HCT116 (cell line): ENCODE results near the gene PGC. TPM values are rescaled to one million over a fixed set of nuclear protein-coding genes. Genes with fewer than 3 reads are reported as not detected.

ENCODE experiments used
- ATAC-seq: fragments of 200-7000 bp; cut with Tn5 transposase; 2 replicates; pipeline ENCODE4 v1.9.1; 2020; ENCODE audit warnings: mild to moderate bottlenecking, moderate library complexity
- BruUV-seq: library from RNA; stranded (reverse); fragments of 400-500 nt; replicated peaks from 2 replicates; lab custom pipeline; 2021; lab: Mats Ljungman, UMichigan
- CTCF ChIA-PET: fragments of 300-600 bp; sonication (Branson Sonifier 250); formaldehyde crosslinking; loops from one replicate; lab custom pipeline; 2021; ENCODE audit warnings: antibody characterized with exemption; lab: Charles Lee
- POLR2A ChIA-PET: fragments of 300-600, 350-600 bp; sonication (Branson Sonifier 250); formaldehyde crosslinking; loops from one replicate; lab custom pipeline; 2021; ENCODE audit warnings: antibody characterized with exemption; lab: Charles Lee
- RAD21 ChIA-PET, 2 experiments: fragments of 300-600 bp; sonication (Branson Sonifier 250); formaldehyde crosslinking; loops; one replicate each; lab custom pipeline; 2023; ENCODE audit warnings: low total read pairs in 2 of 2; ENCODE audit not compliant: uncharacterized antibody in 2 of 2, unreplicated experiment in 2 of 2, low non-redundant PET in 1 of 2; lab: Charles Lee
- DNase-seq: peaks from one replicate; pipeline ENCODE4 v3.0.0-alpha.2; 2010; ENCODE audit warnings: low read depth, low spot score
- H2AFZ ChIP-seq: fragments of 200-600 bp; shearing (Covaris generic), sonication (generic); 2 replicates; pipeline ENCODE4 v1.6.1; 2017; ENCODE audit warnings: low read depth, mixed run types, mixed read lengths, antibody characterized with exemption, low read length; ENCODE audit not compliant: poor library complexity, severe bottlenecking
- H3K27ac ChIP-seq: 2 replicates; pipeline ENCODE4 v1.5.1; 2012; ENCODE audit warnings: low read depth, low read length
- H3K27me3 ChIP-seq: fragments of 200-600 bp; sonication (generic); 2 replicates; pipeline ENCODE4 v1.6.1; 2016; ENCODE audit warnings: mixed run types, low read length, mixed read lengths; ENCODE audit not compliant: insufficient read depth
- H3K36me3 ChIP-seq, 2 experiments: fragments of 200-500 bp in 1 of 2; fragments of 200-600 bp in 1 of 2; sonication (Bioruptor generic) in 1 of 2; sonication (generic) in 1 of 2; 2 replicates each; pipeline versions ENCODE4 v1.5.1 to v1.6.1; 2014 to 2016; ENCODE audit warnings: low read length in 2 of 2, inconsistent platforms in 1 of 2, mixed read lengths in 1 of 2, mixed run types in 1 of 2; ENCODE audit not compliant: insufficient read depth in 2 of 2, control insufficient read depth in 1 of 2
- H3K4me1 ChIP-seq, 2 experiments: fragments of 200-600 bp in 1 of 2; sonication (generic) in 1 of 2; 2 replicates each; pipeline versions ENCODE4 v1.5.1 to v1.6.1; 2012 to 2017; ENCODE audit warnings: low read length in 2 of 2, inconsistent platforms in 1 of 2, mild to moderate bottlenecking in 1 of 2, mixed read lengths in 1 of 2, mixed run types in 1 of 2, moderate library complexity in 1 of 2; ENCODE audit not compliant: insufficient read depth in 2 of 2, control insufficient read depth in 1 of 2
- H3K4me2 ChIP-seq: fragments of 200-600 bp; sonication (generic); 2 replicates; pipeline ENCODE4 v1.6.1; 2017; ENCODE audit warnings: mixed run types, low read length, mixed read lengths
- H3K4me3 ChIP-seq, 2 experiments: fragments of 200-600 bp in 1 of 2; sonication (generic) in 1 of 2; replicated peaks in 1 of 2; 2 replicates each; pipeline ENCODE4 v1.5.1; 2011 to 2016; ENCODE audit warnings: low read length in 2 of 2, control low read depth in 1 of 2, low read depth in 1 of 2, mild to moderate bottlenecking in 1 of 2, mixed read lengths in 1 of 2, mixed run types in 1 of 2
- H3K79me2 ChIP-seq: fragments of 200-600 bp; sonication (generic); 2 replicates; pipeline ENCODE4 v1.6.1; 2017; ENCODE audit warnings: mild to moderate bottlenecking, mixed run types, low read length, moderate library complexity, mixed read lengths; ENCODE audit not compliant: insufficient read depth
- H3K9ac ChIP-seq: fragments of 200-600 bp; sonication (generic); 2 replicates; pipeline ENCODE4 v1.6.1; 2016; ENCODE audit warnings: low read length, mixed read lengths
- H3K9me2 ChIP-seq: fragments of 200-600 bp; sonication (generic), shearing (Covaris generic); 2 replicates; pipeline ENCODE4 v1.6.1; 2017; ENCODE audit warnings: mixed run types, mild to moderate bottlenecking, moderate library complexity; ENCODE audit not compliant: insufficient read depth
- H3K9me3 ChIP-seq, 2 experiments: fragments of 200-500 bp in 1 of 2; fragments of 200-600 bp in 1 of 2; sonication (Bioruptor generic) in 1 of 2; sonication (generic) in 1 of 2; 2 replicates each; pipeline ENCODE4 v1.6.1; 2014 to 2017; ENCODE audit warnings: low read length in 2 of 2, mixed read lengths in 2 of 2, inconsistent platforms in 1 of 2, low read depth in 1 of 2, mild to moderate bottlenecking in 1 of 2, mixed run types in 1 of 2, moderate library complexity in 1 of 2; ENCODE audit not compliant: control insufficient read depth in 1 of 2, insufficient read depth in 1 of 2
- H4K20me1 ChIP-seq: fragments of 200-600 bp; sonication (generic), shearing (Covaris generic); 2 replicates; pipeline ENCODE4 v1.6.1; 2017; ENCODE audit warnings: mixed run types, mild to moderate bottlenecking, moderate library complexity; ENCODE audit not compliant: insufficient read depth
- CEBPB ChIP-seq: IDR thresholded peaks from 2 replicates; pipeline ENCODE4 v1.6.1; 2012; ENCODE audit warnings: low read depth
- CTCF ChIP-seq, 3 experiments: fragments of 200-600 bp in 1 of 3; sonication (generic) in 1 of 3; IDR thresholded peaks in 2 of 3; conservative IDR thresholded peaks in 1 of 3; 2 replicates each; pipeline ENCODE4 v1.5.1; 2012 to 2017; ENCODE audit warnings: low read depth in 2 of 3, low read length in 2 of 3, antibody characterized with exemption in 1 of 3, borderline replicate concordance in 1 of 3, control low read depth in 1 of 3, mild to moderate bottlenecking in 1 of 3, mixed read lengths in 1 of 3, mixed run types in 1 of 3, moderate library complexity in 1 of 3; ENCODE audit not compliant: insufficient read depth in 1 of 3
- POLR2A ChIP-seq: IDR thresholded peaks from 2 replicates; pipeline ENCODE4 v1.7.0; 2011; ENCODE audit warnings: borderline replicate concordance; ENCODE audit not compliant: insufficient read depth, insufficient read length; ENCODE audit errors: extremely low read depth
- REST ChIP-seq: IDR thresholded peaks from 2 replicates; pipeline ENCODE4 v1.6.1; 2012; ENCODE audit warnings: low read depth
- SP1 ChIP-seq: IDR thresholded peaks from 2 replicates; pipeline ENCODE4 v1.6.1; 2012; ENCODE audit warnings: low read depth
- TCF7L2 ChIP-seq: IDR thresholded peaks from 2 replicates; pipeline ENCODE4 v1.7.0; 2011; ENCODE audit warnings: borderline replicate concordance, inconsistent platforms; ENCODE audit not compliant: insufficient read depth, insufficient read length; ENCODE audit errors: extremely low read depth
- ZBTB33 ChIP-seq: IDR thresholded peaks from 2 replicates; pipeline ENCODE4 v1.6.1; 2011; ENCODE audit warnings: mild to moderate bottlenecking, low read length, moderate library complexity; ENCODE audit not compliant: insufficient replicate concordance; ENCODE audit errors: extremely low read depth
- ZFX ChIP-seq: fragments of 450-650 bp; IDR thresholded peaks from 2 replicates; pipeline ENCODE4 v1.6.1; 2017
- intact Hi-C: fragments of 100-400 bp; cut with micrococcal nuclease; formaldehyde crosslinking; loops from 2 replicates; pipeline ENCODE4 v1.10.0; 2022
- total RNA-seq: library from RNA; stranded (reverse); gene quantifications from one replicate; pipeline ENCODE4 v1.2.1, GENCODE V29; 2021; ENCODE audit not compliant: unreplicated experiment

Gene PGC
- total RNA-seq, 1 experiment from 2014 or later = 1.2 TPM

GRCh38 chr6:41691426-41692079 lies 55.6 kb downstream of the PGC start:
- ChIA-PET RAD21 (no interaction called here), POLR2A (no interaction called here), CTCF (no interaction called here)
- TF ChIP-seq POLR2A = no peak
- no peak for TF ChIP-seq SP1
- no peak for TF ChIP-seq CEBPB
- no peak for TF ChIP-seq ZBTB33
- TF ChIP-seq ZFX = no peak
- Histone ChIP-seq H3K9ac (no peak overlapping the region), H3K27ac (no peak overlapping the region), H3K36me3 (no peaks in the 10 kb centered on the region), H3K9me3 (no peaks in the 10 kb centered on the region), H2AFZ (no peak overlapping the region), H3K9me2 (no peaks in the 10 kb centered on the region), H3K79me2 (no peaks in the 10 kb centered on the region), H4K20me1 (no peaks in the 10 kb centered on the region), H3K4me1 (peaks cover 2 to 14% of the 10 kb centered on the region in 2 experiments; a peak in 2 of 4 replicates), H3K27me3 (no peaks in the 10 kb centered on the region), H3K4me3 (no peak overlapping the region), H3K4me2 (no peak overlapping the region)
- intact Hi-C loops = no loop called here
- no peak for DNase-seq
- BruUV-seq = no TSS peak
- ATAC-seq = no peak

- no peak for ATAC-seq
- Histone ChIP-seq H3K27me3 (no peaks in the 10 kb centered on the region), H2AFZ (no peak overlapping the region), H3K36me3 (no peaks in the 10 kb centered on the region), H3K4me1 (peaks cover 2 to 14% of the 10 kb centered on the region in 2 experiments; a peak in 2 of 4 replicates), H3K79me2 (no peaks in the 10 kb centered on the region), H3K9me3 (no peaks in the 10 kb centered on the region), H3K9me2 (no peaks in the 10 kb centered on the region), H3K4me2 (no peak overlapping the region), H3K9ac (no peak overlapping the region), H3K27ac (no peak overlapping the region), H3K4me3 (no peak overlapping the region), H4K20me1 (no peaks in the 10 kb centered on the region)
- no TSS peak for BruUV-seq
- RAD21 ChIA-PET = no interaction called here
- DNase-seq = no peak
- intact Hi-C loops = no loop called here
- CTCF ChIA-PET = interaction anchor here (0.8 kb wide), 1 partner anchor 11 kb away, joined by 3 read pairs; no protein-coding TSS in a partner anchor
- POLR2A ChIA-PET = no interaction called here
- TF ChIP-seq CTCF (IDR thresholded peaks at IDR 0.05 in 2 of 3, conservative IDR thresholded peaks at IDR 0.05 in 1 of 3; ENCODE audit: borderline replicate concordance in 1 of 3, insufficient read depth in 1 of 3, low read depth in 2 of 3, low read length in 2 of 3) (no peak), REST (no peak), TCF7L2 (no peak), POLR2A (no peak)
Measured at GRCh38 chr6:41690541-41691330, 56.5 kb downstream of the PGC start.
